IMR-90 (cell line): ENCODE data around the gene TMTC1. TPM values are rescaled to one million over a fixed set of nuclear protein-coding genes. Genes with fewer than 3 reads are reported as not detected.

Source experiments
- ATAC-seq: fragments of 200-7000 bp; cut with Tn5 transposase; 2 replicates; pipeline ENCODE4 v1.9.1; 2020; ENCODE audit warnings: low read depth, mild to moderate bottlenecking, moderate library complexity
- BruUV-seq: library from RNA; stranded (reverse); fragments of 400-500 nt; replicated peaks from 2 replicates; lab custom pipeline; 2021; lab: Mats Ljungman, UMichigan
- CTCF ChIA-PET: fragments of 300-600 bp; formaldehyde crosslinking; extraction: SDS; loops from one replicate; lab custom pipeline; 2021; ENCODE audit warnings: antibody characterized with exemption; lab: Yijun Ruan, JAX
- POLR2A ChIA-PET: fragments of 300-600 bp; sonication (Branson Sonifier 250); formaldehyde crosslinking; loops from one replicate; lab custom pipeline; 2022; ENCODE audit warnings: antibody characterized with exemption; ENCODE audit not compliant: unreplicated experiment; lab: Charles Lee
- DNase-seq: peaks from one replicate; pipeline ENCODE4 v3.0.0; 2013
- H2AFZ ChIP-seq: replicated peaks from 2 replicates; pipeline ENCODE3; 2013; ENCODE audit warnings: low read length, mild to moderate bottlenecking; ENCODE audit not compliant: poor library complexity
- H2AK5ac ChIP-seq: 2 replicates; pipeline ENCODE4 v1.6.1; 2013; ENCODE audit warnings: low read depth, low read length, inconsistent platforms
- H2AK9ac ChIP-seq: replicated peaks from 2 replicates; pipeline ENCODE3; 2013; ENCODE audit warnings: mild to moderate bottlenecking, low read depth, low read length, moderate library complexity; ENCODE audit not compliant: poor library complexity
- H2BK120ac ChIP-seq: 2 replicates; pipeline ENCODE4 v1.6.1; 2013; ENCODE audit warnings: low read depth, low read length, inconsistent platforms
- H2BK15ac ChIP-seq: 3 replicates; pipeline ENCODE4 v1.6.1; 2013; ENCODE audit warnings: low read depth, low read length, inconsistent platforms
- H2BK20ac ChIP-seq: 2 replicates; pipeline ENCODE4 v1.6.1; 2013; ENCODE audit warnings: low read depth, mild to moderate bottlenecking, inconsistent platforms, low read length, moderate library complexity
- H2BK5ac ChIP-seq: 2 replicates; pipeline ENCODE4 v1.6.1; 2013; ENCODE audit warnings: mild to moderate bottlenecking, low read depth, low read length, inconsistent platforms; ENCODE audit not compliant: poor library complexity, severe bottlenecking
- H3K14ac ChIP-seq: replicated peaks from 2 replicates; pipeline ENCODE4 v1.6.1; 2013; ENCODE audit warnings: low read depth, low read length, inconsistent platforms
- H3K18ac ChIP-seq: 2 replicates; pipeline ENCODE4 v1.6.1; 2013; ENCODE audit warnings: low read depth, low read length, control low read depth
- H3K23ac ChIP-seq: 2 replicates; pipeline ENCODE4 v1.6.1; 2013; ENCODE audit warnings: low read depth, low read length, inconsistent platforms
- H3K27ac ChIP-seq: 2 replicates; pipeline ENCODE4 v1.5.1; 2013; ENCODE audit warnings: mild to moderate bottlenecking, control low read depth, low read length; ENCODE audit not compliant: insufficient read depth
- H3K27me3 ChIP-seq: 2 replicates; pipeline ENCODE4 v1.6.1; 2013; ENCODE audit warnings: low read length; ENCODE audit not compliant: control insufficient read depth, insufficient read depth
- H3K36me3 ChIP-seq: 2 replicates; pipeline ENCODE4 v1.6.1; 2013; ENCODE audit warnings: low read length, mixed read lengths; ENCODE audit not compliant: control insufficient read depth, insufficient read depth
- H3K4ac ChIP-seq: 2 replicates; pipeline ENCODE4 v1.6.1; 2013; ENCODE audit warnings: low read depth, low read length, inconsistent platforms
- H3K4me1 ChIP-seq: 2 replicates; pipeline ENCODE4 v1.6.1; 2013; ENCODE audit warnings: low read length, mixed read lengths; ENCODE audit not compliant: control insufficient read depth, insufficient read depth
- H3K4me2 ChIP-seq: 2 replicates; pipeline ENCODE4 v1.6.1; 2013; ENCODE audit warnings: low read depth, mild to moderate bottlenecking, control low read depth, low read length, moderate library complexity
- H3K4me3 ChIP-seq: 2 replicates; pipeline ENCODE4 v1.5.1; 2013; ENCODE audit warnings: low read depth, mild to moderate bottlenecking, control low read depth, low read length, moderate library complexity; ENCODE audit not compliant: insufficient read depth
- H3K56ac ChIP-seq: 2 replicates; pipeline ENCODE4 v1.6.1; 2013; ENCODE audit warnings: low read length, inconsistent platforms; ENCODE audit not compliant: insufficient read depth; ENCODE audit errors: extremely low read depth
- H3K79me1 ChIP-seq, 2 experiments: 2 replicates each; pipeline ENCODE4 v1.6.1; 2013; ENCODE audit warnings: low read length in 2 of 2, inconsistent platforms in 1 of 2, low read depth in 1 of 2
- H3K9ac ChIP-seq: 2 replicates; pipeline ENCODE4 v1.6.1; 2013; ENCODE audit warnings: low read depth, low read length, control low read depth
- H3K9me1 ChIP-seq: 2 replicates; pipeline ENCODE4 v1.6.1; 2013; ENCODE audit warnings: low read length, inconsistent platforms; ENCODE audit not compliant: insufficient read depth
- H3K9me3 ChIP-seq: 2 replicates; pipeline ENCODE4 v1.6.1; 2013; ENCODE audit warnings: low read length; ENCODE audit not compliant: control insufficient read depth, insufficient read depth
- H4K20me1 ChIP-seq: 2 replicates; pipeline ENCODE4 v1.6.1; 2013; ENCODE audit warnings: low read length, inconsistent platforms; ENCODE audit not compliant: insufficient read depth
- H4K5ac ChIP-seq: 2 replicates; pipeline ENCODE4 v1.6.1; 2013; ENCODE audit warnings: mild to moderate bottlenecking, low read depth, low read length, control low read depth
- H4K8ac ChIP-seq, 2 experiments: 2 replicates each; pipeline ENCODE4 v1.6.1; 2013; ENCODE audit warnings: low read depth in 2 of 2, low read length in 2 of 2, control low read depth in 1 of 2, inconsistent platforms in 1 of 2
- H4K91ac ChIP-seq: 2 replicates; pipeline ENCODE4 v1.6.1; 2013; ENCODE audit warnings: low read depth, low read length, inconsistent platforms; ENCODE audit not compliant: insufficient read depth
- BHLHE40 ChIP-seq: fragments of 150-350 bp; IDR thresholded peaks from 2 replicates; pipeline ENCODE4 v1.6.1; 2016; ENCODE audit warnings: mild to moderate bottlenecking, low read depth, low read length
- CEBPB ChIP-seq: IDR thresholded peaks from 2 replicates; pipeline ENCODE4 v1.6.1; 2012; ENCODE audit warnings: low read depth, low read length, improper control_type of control experiment
- CHD1 ChIP-seq: IDR thresholded peaks from 2 replicates; pipeline ENCODE4 v1.6.1; 2012; ENCODE audit warnings: low read depth, low read length, improper control_type of control experiment
- FOS ChIP-seq: fragments of 150-350 bp; IDR thresholded peaks from 2 replicates; pipeline ENCODE4 v1.6.1; 2016; ENCODE audit warnings: low read depth, low read length
- MAFK ChIP-seq: IDR thresholded peaks from 2 replicates; pipeline ENCODE4 v1.6.1; 2012; ENCODE audit warnings: low read depth, low read length, improper control_type of control experiment
- MAZ ChIP-seq: IDR thresholded peaks from 2 replicates; pipeline ENCODE4 v1.6.1; 2012; ENCODE audit warnings: low read depth, mild to moderate bottlenecking, low read length, improper control_type of control experiment, moderate library complexity, borderline replicate concordance
- MXI1 ChIP-seq: IDR thresholded peaks from 2 replicates; pipeline ENCODE4 v1.6.1; 2012; ENCODE audit warnings: low read depth, mild to moderate bottlenecking, low read length, moderate library complexity, borderline replicate concordance
- NFE2L2 ChIP-seq: fragments of 150-350 bp; IDR thresholded peaks from 2 replicates; pipeline ENCODE4 v1.6.1; 2016; ENCODE audit warnings: low read depth, mild to moderate bottlenecking, low read length
- POLR2A ChIP-seq: IDR thresholded peaks from 2 replicates; pipeline ENCODE4 v1.6.1; 2012; ENCODE audit warnings: mild to moderate bottlenecking, low read depth, low read length
- RAD21 ChIP-seq: IDR thresholded peaks from 2 replicates; pipeline ENCODE4 v1.6.1; 2012; ENCODE audit warnings: low read length, improper control_type of control experiment
- RCOR1 ChIP-seq: IDR thresholded peaks from 2 replicates; pipeline ENCODE4 v1.6.1; 2012; ENCODE audit warnings: mild to moderate bottlenecking, low read length, improper control_type of control experiment; ENCODE audit not compliant: insufficient replicate concordance
- RFX5 ChIP-seq: IDR thresholded peaks from 2 replicates; pipeline ENCODE4 v1.8.0; 2012; ENCODE audit warnings: low read depth, mild to moderate bottlenecking, low read length, moderate library complexity
- SMC3 ChIP-seq: fragments of 150-350 bp; IDR thresholded peaks from 2 replicates; pipeline ENCODE4 v1.6.1; 2016; ENCODE audit warnings: low read depth, mild to moderate bottlenecking, antibody characterized with exemption, low read length, moderate library complexity
- WGBS, 2 experiments: methylation state at CpG; one replicate each; pipeline versions ENCODE4 v1.1.5 to v1.1.7; 2013; ENCODE audit warnings: missing lambda C conversion rate in 2 of 2; ENCODE audit not compliant: insufficient read length in 1 of 2; ENCODE audit errors: extremely low coverage in 2 of 2; 5-methylcytosine and 5-hydroxymethylcytosine counted together
- dilution Hi-C: fragments of 300-500 bp; cut with HindIII; formaldehyde crosslinking; loops from one replicate; pipeline ENCODE4 v1.14.3; 2018; ENCODE audit warnings: low sequenced_read_pairs; ENCODE audit not compliant: unreplicated experiment
- in situ Hi-C: fragments of 300-500 bp; cut with MboI; formaldehyde crosslinking; loops from 3 replicates; pipeline ENCODE4 v1.14.3; 2019; ENCODE audit warnings: low sequenced_read_pairs, inconsistent platforms, mixed read lengths
- intact Hi-C: fragments of 100-400 bp; cut with micrococcal nuclease; formaldehyde crosslinking; loops from 2 replicates; pipeline ENCODE4 v1.10.0; 2022
- polyA plus RNA-seq, 3 experiments: library from polyadenylated mRNA; depleted of rRNA; stranded (reverse); fragments of >200 nt; gene quantifications; 2 replicates each; pipeline ENCODE4 v1.2.3, GENCODE V29; 2012; ENCODE audit warnings: low replicate concordance in 1 of 3
- total RNA-seq: library from RNA; depleted of rRNA; stranded (reverse); fragments of >200 nt; gene quantifications from 2 replicates; pipeline ENCODE4 v1.2.3, GENCODE V29; 2012
- TF ChIP-seq, protein P1 (sequence below): fragments of 150-350 bp; IDR thresholded peaks from 2 replicates; pipeline ENCODE4 v1.6.1; 2016; ENCODE audit warnings: low read depth, mild to moderate bottlenecking, low read length, moderate library complexity, borderline replicate concordance
- TF ChIP-seq, protein P2 (sequence below): fragments of 150-350 bp; IDR thresholded peaks from 2 replicates; pipeline ENCODE4 v1.6.1; 2017; ENCODE audit warnings: mild to moderate bottlenecking, antibody characterized with exemption, low read length, low read depth
- TF ChIP-seq, protein P3 (sequence below): conservative IDR thresholded peaks from 2 replicates; pipeline ENCODE4 v1.5.1; 2012; ENCODE audit warnings: mild to moderate bottlenecking, low read depth, low read length, improper control_type of control experiment

TMTC1 gene
- total and polyA plus RNA-seq, 2 of the 4 experiments (the other 2 are of a cell fraction): 12.5 to 36.4 TPM

DNA sequence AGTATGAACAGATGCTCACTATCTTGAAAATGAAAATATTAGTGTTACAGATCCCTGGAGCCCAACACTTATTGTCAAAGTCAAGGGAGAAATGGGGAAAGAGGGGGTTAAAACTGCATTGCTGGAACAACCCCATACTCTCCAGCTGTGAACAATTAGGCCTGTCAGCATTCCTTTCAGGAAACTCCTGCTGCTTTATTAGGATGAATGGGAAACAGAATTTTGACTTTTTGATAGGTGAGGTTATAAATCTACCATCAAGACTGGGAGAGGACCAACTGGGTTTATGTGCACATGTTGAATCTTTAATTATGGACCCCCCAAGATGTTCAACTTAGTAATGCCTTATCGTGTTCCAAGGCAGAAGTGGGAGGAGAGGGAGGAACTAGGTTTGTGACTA, 85.0 kb downstream of the TMTC1 start:
- intact Hi-C loops (no loop called here), in situ Hi-C loops (no loop called here), dilution Hi-C loops (no loop called here)
- no CpG with 5 or more reads among the region's 1 CpG for WGBS, 2 experiments
- H3K23ac ChIP-seq: no peak overlapping the region
- H3K18ac ChIP-seq: no peak overlapping the region
- H2BK120ac ChIP-seq: no peak overlapping the region
- no peak overlapping the region for H2BK15ac ChIP-seq
- no peak overlapping the region for H2BK5ac ChIP-seq
- no peaks in the 10 kb centered on the region for H3K27me3 ChIP-seq
- H3K9me3 ChIP-seq: no peaks in the 10 kb centered on the region
- H3K79me1 ChIP-seq: no peaks in the 10 kb centered on the region
- TF ChIP-seq CEBPB (no peak), MAFK (no peak), MXI1 (no peak), RFX5 (no peak), MAZ (no peak), RCOR1 (no peak), NFE2L2 (no peak), POLR2A (no peak), SMC3 (no peak), RAD21 (no peak), BHLHE40 (no peak), FOS (no peak), CHD1 (no peak)
- TF ChIP-seq, protein P1, sequence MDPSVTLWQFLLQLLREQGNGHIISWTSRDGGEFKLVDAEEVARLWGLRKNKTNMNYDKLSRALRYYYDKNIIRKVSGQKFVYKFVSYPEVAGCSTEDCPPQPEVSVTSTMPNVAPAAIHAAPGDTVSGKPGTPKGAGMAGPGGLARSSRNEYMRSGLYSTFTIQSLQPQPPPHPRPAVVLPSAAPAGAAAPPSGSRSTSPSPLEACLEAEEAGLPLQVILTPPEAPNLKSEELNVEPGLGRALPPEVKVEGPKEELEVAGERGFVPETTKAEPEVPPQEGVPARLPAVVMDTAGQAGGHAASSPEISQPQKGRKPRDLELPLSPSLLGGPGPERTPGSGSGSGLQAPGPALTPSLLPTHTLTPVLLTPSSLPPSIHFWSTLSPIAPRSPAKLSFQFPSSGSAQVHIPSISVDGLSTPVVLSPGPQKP: no peak
- TF ChIP-seq, protein P2, sequence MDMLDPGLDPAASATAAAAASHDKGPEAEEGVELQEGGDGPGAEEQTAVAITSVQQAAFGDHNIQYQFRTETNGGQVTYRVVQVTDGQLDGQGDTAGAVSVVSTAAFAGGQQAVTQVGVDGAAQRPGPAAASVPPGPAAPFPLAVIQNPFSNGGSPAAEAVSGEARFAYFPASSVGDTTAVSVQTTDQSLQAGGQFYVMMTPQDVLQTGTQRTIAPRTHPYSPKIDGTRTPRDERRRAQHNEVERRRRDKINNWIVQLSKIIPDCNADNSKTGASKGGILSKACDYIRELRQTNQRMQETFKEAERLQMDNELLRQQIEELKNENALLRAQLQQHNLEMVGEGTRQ: no peak
- TF ChIP-seq, protein P3, sequence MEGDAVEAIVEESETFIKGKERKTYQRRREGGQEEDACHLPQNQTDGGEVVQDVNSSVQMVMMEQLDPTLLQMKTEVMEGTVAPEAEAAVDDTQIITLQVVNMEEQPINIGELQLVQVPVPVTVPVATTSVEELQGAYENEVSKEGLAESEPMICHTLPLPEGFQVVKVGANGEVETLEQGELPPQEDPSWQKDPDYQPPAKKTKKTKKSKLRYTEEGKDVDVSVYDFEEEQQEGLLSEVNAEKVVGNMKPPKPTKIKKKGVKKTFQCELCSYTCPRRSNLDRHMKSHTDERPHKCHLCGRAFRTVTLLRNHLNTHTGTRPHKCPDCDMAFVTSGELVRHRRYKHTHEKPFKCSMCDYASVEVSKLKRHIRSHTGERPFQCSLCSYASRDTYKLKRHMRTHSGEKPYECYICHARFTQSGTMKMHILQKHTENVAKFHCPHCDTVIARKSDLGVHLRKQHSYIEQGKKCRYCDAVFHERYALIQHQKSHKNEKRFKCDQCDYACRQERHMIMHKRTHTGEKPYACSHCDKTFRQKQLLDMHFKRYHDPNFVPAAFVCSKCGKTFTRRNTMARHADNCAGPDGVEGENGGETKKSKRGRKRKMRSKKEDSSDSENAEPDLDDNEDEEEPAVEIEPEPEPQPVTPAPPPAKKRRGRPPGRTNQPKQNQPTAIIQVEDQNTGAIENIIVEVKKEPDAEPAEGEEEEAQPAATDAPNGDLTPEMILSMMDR: no peak
- no peak overlapping the region for H4K91ac ChIP-seq
- H3K36me3 ChIP-seq: peaks cover 6% of the 10 kb centered on the region
- BruUV-seq: no TSS peak
- no peak overlapping the region for H2AFZ ChIP-seq
- peaks cover 4% of the 10 kb centered on the region; the same call in 1 of the 2 replicates for H3K4me1 ChIP-seq
- H3K56ac ChIP-seq: no peak overlapping the region
- H3K4ac ChIP-seq: no peak overlapping the region
- ATAC-seq (no peak), DNase-seq (no peak)
- no peak overlapping the region for H4K8ac ChIP-seq
- no peak overlapping the region for H2AK5ac ChIP-seq
- H4K5ac ChIP-seq: no peak overlapping the region
- no peak overlapping the region for H3K27ac ChIP-seq
- no peak overlapping the region for H3K4me2 ChIP-seq
- ChIA-PET CTCF (no interaction called here), POLR2A (no interaction called here)
- no peak overlapping the region for H3K9ac ChIP-seq
- no peak overlapping the region for H2AK9ac ChIP-seq
- no peak overlapping the region for H3K4me3 ChIP-seq
- H4K20me1 ChIP-seq: no peaks in the 10 kb centered on the region
- peaks cover 5% of the 10 kb centered on the region; the same call in 1 of the 2 replicates for H3K9me1 ChIP-seq
- no peak overlapping the region; the same call in 1 of the 2 replicates for H3K14ac ChIP-seq
- no peak overlapping the region for H2BK20ac ChIP-seq
